A549 (cell line): ENCODE measurements around the gene MYADML2.

Experiments
- CEBPB ChIP-seq, 2 experiments: fragments of >200 bp in 1 of 2; sonication (Bioruptor Twin) in 1 of 2; formaldehyde crosslinking in 1 of 2; IDR thresholded peaks; 2 replicates each; pipeline ENCODE4 v1.6.1; 2012 to 2016
- EHF ChIP-seq: fragments of 250-450 bp; sonication (Bioruptor Pico); IDR thresholded peaks from 2 replicates; pipeline ENCODE4 v1.5.0; 2020; ENCODE audit warnings: mild to moderate bottlenecking
- NPAS2 ChIP-seq: fragments of 250-450 bp; sonication (Bioruptor Pico); IDR thresholded peaks from 2 replicates; pipeline ENCODE4 v1.8.0; 2022; ENCODE audit warnings: mild to moderate bottlenecking, moderate library complexity, borderline replicate concordance
- POLR2AphosphoS2 ChIP-seq: conservative IDR thresholded peaks from 2 replicates; pipeline ENCODE4 v1.6.1; 2012; ENCODE audit warnings: low read length, improper control_type of control experiment, inconsistent platforms
- SMC3 ChIP-seq: fragments of >200 bp; sonication (Bioruptor Twin); formaldehyde crosslinking; IDR thresholded peaks from 3 replicates; pipeline ENCODE4 v1.6.1; 2018; ENCODE audit warnings: inconsistent platforms
- TF ChIP-seq, protein P1 (sequence below): fragments of >200 bp; sonication (Bioruptor Twin); formaldehyde crosslinking; IDR thresholded peaks from 3 replicates; pipeline ENCODE4 v1.5.1; 2016
- TF ChIP-seq, protein P2 (sequence below): fragments of 450-650 bp; IDR thresholded peaks from 2 replicates; pipeline ENCODE4 v1.6.1; 2014; ENCODE audit warnings: antibody characterized with exemption

DNA sequence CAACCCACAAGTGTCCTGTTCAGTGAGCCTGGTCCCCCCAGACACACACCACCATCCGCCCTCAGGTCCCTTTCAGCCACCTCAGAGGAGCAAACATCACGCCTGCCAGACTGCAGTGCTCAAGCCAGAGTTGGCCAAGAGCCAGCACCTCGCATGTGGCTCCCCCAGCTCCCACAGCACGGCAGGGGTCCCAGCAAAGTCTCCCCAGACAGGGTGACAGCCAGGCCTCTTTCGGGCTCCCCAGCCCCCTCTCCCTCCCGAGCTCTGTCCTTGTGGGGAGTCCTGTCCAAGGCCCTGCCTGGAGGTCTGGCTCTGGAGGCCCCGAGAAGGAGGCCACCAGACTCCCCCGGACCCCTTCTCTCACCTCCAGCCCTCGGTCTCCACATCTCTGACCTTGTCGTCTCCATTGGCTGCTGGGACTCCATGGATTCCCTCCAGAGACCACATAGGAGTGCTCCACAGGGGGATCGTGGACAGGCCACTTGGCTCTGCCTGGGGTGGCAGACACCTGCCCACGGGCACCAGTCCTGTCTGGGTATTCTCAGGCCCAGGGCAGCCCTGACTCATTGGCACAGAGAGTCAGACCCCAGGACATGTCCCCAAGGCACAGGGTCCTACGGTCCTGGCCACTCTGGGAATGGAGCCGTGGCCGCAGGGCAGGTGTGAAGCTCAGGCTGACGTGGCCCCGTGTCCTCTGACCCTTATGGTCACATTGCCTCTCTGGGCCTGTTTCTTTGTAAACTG, 1.8 kb upstream of the MYADML2 start:
- TF ChIP-seq, protein P1, sequence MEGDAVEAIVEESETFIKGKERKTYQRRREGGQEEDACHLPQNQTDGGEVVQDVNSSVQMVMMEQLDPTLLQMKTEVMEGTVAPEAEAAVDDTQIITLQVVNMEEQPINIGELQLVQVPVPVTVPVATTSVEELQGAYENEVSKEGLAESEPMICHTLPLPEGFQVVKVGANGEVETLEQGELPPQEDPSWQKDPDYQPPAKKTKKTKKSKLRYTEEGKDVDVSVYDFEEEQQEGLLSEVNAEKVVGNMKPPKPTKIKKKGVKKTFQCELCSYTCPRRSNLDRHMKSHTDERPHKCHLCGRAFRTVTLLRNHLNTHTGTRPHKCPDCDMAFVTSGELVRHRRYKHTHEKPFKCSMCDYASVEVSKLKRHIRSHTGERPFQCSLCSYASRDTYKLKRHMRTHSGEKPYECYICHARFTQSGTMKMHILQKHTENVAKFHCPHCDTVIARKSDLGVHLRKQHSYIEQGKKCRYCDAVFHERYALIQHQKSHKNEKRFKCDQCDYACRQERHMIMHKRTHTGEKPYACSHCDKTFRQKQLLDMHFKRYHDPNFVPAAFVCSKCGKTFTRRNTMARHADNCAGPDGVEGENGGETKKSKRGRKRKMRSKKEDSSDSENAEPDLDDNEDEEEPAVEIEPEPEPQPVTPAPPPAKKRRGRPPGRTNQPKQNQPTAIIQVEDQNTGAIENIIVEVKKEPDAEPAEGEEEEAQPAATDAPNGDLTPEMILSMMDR: no peak
- TF ChIP-seq CEBPB (IDR thresholded peaks at IDR 0.05): no peak
- no peak for TF ChIP-seq EHF (CRISPR knock-in tag)
- TF ChIP-seq, protein P2, sequence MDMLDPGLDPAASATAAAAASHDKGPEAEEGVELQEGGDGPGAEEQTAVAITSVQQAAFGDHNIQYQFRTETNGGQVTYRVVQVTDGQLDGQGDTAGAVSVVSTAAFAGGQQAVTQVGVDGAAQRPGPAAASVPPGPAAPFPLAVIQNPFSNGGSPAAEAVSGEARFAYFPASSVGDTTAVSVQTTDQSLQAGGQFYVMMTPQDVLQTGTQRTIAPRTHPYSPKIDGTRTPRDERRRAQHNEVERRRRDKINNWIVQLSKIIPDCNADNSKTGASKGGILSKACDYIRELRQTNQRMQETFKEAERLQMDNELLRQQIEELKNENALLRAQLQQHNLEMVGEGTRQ: no peak
- no peak for TF ChIP-seq POLR2AphosphoS2
- no peak for TF ChIP-seq NPAS2 (CRISPR knock-in tag)
- no peak for TF ChIP-seq SMC3
